NT2/D1 (cell line): ENCODE measurements around the gene HOXA4.

Source experiments
- YY1 ChIP-seq: IDR thresholded peaks from 2 replicates; pipeline ENCODE4 v1.6.1; 2011; ENCODE audit not compliant: insufficient read length, insufficient read depth
- ZNF274 ChIP-seq: IDR thresholded peaks from 2 replicates; pipeline ENCODE4 v1.6.1; 2011; ENCODE audit warnings: mild to moderate bottlenecking, low read depth, low read length

- no peak for TF ChIP-seq YY1
- TF ChIP-seq ZNF274 = no peak
Observed at GRCh38 chr7:27100694-27101170, 29.8 kb downstream of the HOXA4 start.
